Right cardiac atrium (tissue), 5 donors: Measurements from ENCODE around the gene RASGRF2. TPM values are rescaled to one million over a fixed set of nuclear protein-coding genes. Genes with fewer than 3 reads are reported as not detected.
"Not testable (repeated sequence)": the region's sequence is repeated elsewhere in the genome, so short reads cannot be mapped to it uniquely, and the experiment has no call there.

Experiments
- ATAC-seq, 2 donors: fragments of 200-7000 bp; cut with Tn5 transposase; one replicate each; pipeline versions ENCODE4 v1.8.0 to v1.9.1; 2020; ENCODE audit warnings: moderate library complexity in 2 of 2, mild to moderate bottlenecking in 1 of 2
- DNase-seq, 3 donors: peaks; one replicate each; pipeline ENCODE4 v3.0.0-alpha.2; 2020
- H3K27ac ChIP-seq: one replicate; pipeline ENCODE4 v1.5.1; 2013; ENCODE audit warnings: mild to moderate bottlenecking, low read length, control low read depth, moderate library complexity
- H3K27me3 ChIP-seq: one replicate; pipeline ENCODE4 v1.6.1; 2013; ENCODE audit not compliant: control insufficient read depth, insufficient read depth
- H3K4me1 ChIP-seq: one replicate; pipeline ENCODE4 v1.6.1; 2013; ENCODE audit warnings: low read length; ENCODE audit not compliant: control insufficient read depth, insufficient read depth
- H3K4me3 ChIP-seq: one replicate; pipeline ENCODE4 v1.5.1; 2013; ENCODE audit warnings: low read length, control low read depth
- H3K9me3 ChIP-seq: one replicate; pipeline ENCODE4 v1.6.1; 2013; ENCODE audit warnings: low read length; ENCODE audit not compliant: control insufficient read depth
- WGBS: extraction: QIAGEN DNeasy Blood & Tissue Kit; methylation state at CpG from one replicate; pipeline ENCODE4 v1.1.7; 2013; 5-methylcytosine and 5-hydroxymethylcytosine counted together
- intact Hi-C, 4 donors: fragments of 100-400 bp; cut with DNase I; formaldehyde crosslinking; loops; one replicate each; pipeline versions ENCODE4 v1.11.0 to v1.14.0; 2022 to 2023
- polyA plus RNA-seq: library from polyadenylated mRNA; stranded (reverse); fragments of 200-250 nt; gene quantifications from one replicate; pipeline ENCODE4 v1.2.3, GENCODE V29; 2013
- total RNA-seq, 4 donors: library from RNA; stranded (reverse); fragmentation: NEBNext Ultra II Directional; extraction: Animal tissue kit (Norgen Biotek cat#: 25700); gene quantifications; one replicate each; pipeline ENCODE4 v1.2.1, GENCODE V29; 2021
- donor health status: healthy with polysubstance abuse.
- donor health status: DM: no; HTN: yes; CAD: no.
- donor health status: DM: no; HTN: no; CAD: no.
- donor health status: DM: no; HTN: yes; CAD: no; lungs with severe emphysema.
- donor health status: DM: yes; HTN: yes; CAD: no.

Gene RASGRF2
- total and polyA plus RNA-seq, 5 donors = 2.7 to 5.0 (median 4.3) TPM

GRCh38 chr5:81022688-81023084, 62.5 kb downstream of the RASGRF2 start:
- H3K4me3 ChIP-seq = no peak overlapping the region
- 77% methylated on average over 5 of the region's 5 CpGs for WGBS
- no peak for ATAC-seq
- H3K4me1 ChIP-seq = no peaks in the 10 kb centered on the region
- no peaks in the 10 kb centered on the region for H3K27me3 ChIP-seq
- no peak for DNase-seq
- H3K9me3 ChIP-seq = no peaks in the 10 kb centered on the region
- intact Hi-C loops = no loop called here
- no peak overlapping the region for H3K27ac ChIP-seq

- no peaks in the 10 kb centered on the region for H3K27me3 ChIP-seq
- H3K4me1 ChIP-seq = no peaks in the 10 kb centered on the region
- DNase-seq (no peak), ATAC-seq (no peak)
- 69% methylated on average over 2 of the region's 2 CpGs for WGBS
- no peak overlapping the region for H3K4me3 ChIP-seq
- intact Hi-C loops = no loop called here
- no peak overlapping the region for H3K27ac ChIP-seq
- no peaks in the 10 kb centered on the region for H3K9me3 ChIP-seq
Measured at GRCh38 chr5:81023261-81023970, 63.3 kb downstream of the RASGRF2 start.

GRCh38 chr5:81027481-81028058, 67.4 kb downstream of the RASGRF2 start:
- 78% methylated on average over 5 of the region's 5 CpGs for WGBS

GRCh38 chr5:81028888-81029287, 68.7 kb downstream of the RASGRF2 start:
- H3K4me3 ChIP-seq, intact Hi-C loops, H3K4me1 ChIP-seq, H3K27me3 ChIP-seq, DNase-seq, H3K27ac ChIP-seq, H3K9me3 ChIP-seq, ATAC-seq: not testable (repeated sequence)
- WGBS = 92% methylated on average over 6 of the region's 6 CpGs

More at GRCh38 chr5:81027481-81028058, 67.4 kb downstream of the RASGRF2 start:
- no peak overlapping the region for H3K4me3 ChIP-seq
- H3K27me3 ChIP-seq = no peaks in the 10 kb centered on the region
- no peak overlapping the region for H3K27ac ChIP-seq
- DNase-seq (no peak), ATAC-seq (no peak)
- no peaks in the 10 kb centered on the region for H3K9me3 ChIP-seq
- intact Hi-C loops = no loop called here
- H3K4me1 ChIP-seq = no peaks in the 10 kb centered on the region

- H3K9me3 ChIP-seq, H3K4me3 ChIP-seq, H3K27ac ChIP-seq, ATAC-seq, H3K4me1 ChIP-seq, H3K27me3 ChIP-seq, DNase-seq, intact Hi-C loops: not testable (repeated sequence)
- 78% methylated on average over 4 of the region's 4 CpGs for WGBS
Measured at GRCh38 chr5:81029736-81030135, 69.6 kb downstream of the RASGRF2 start.

GRCh38 chr5:81030236-81031034, 70.3 kb downstream of the RASGRF2 start:
- H3K27ac ChIP-seq, H3K4me3 ChIP-seq, H3K9me3 ChIP-seq, DNase-seq, H3K4me1 ChIP-seq, ATAC-seq, intact Hi-C loops, H3K27me3 ChIP-seq: not testable (repeated sequence)
- WGBS = 83% methylated on average over 3 of the region's 3 CpGs

GRCh38 chr5:81035522-81035921, 75.4 kb downstream of the RASGRF2 start:
- intact Hi-C loops = no loop called here
- DNase-seq (no peak), ATAC-seq (no peak)
- Histone ChIP-seq H3K4me3 (no peak overlapping the region), H3K9me3 (no peaks in the 10 kb centered on the region), H3K27ac (no peak overlapping the region), H3K4me1 (no peaks in the 10 kb centered on the region), H3K27me3 (no peaks in the 10 kb centered on the region)
- WGBS = 91% methylated on average over 2 of the region's 2 CpGs

- Histone ChIP-seq H3K4me3 (no peak overlapping the region), H3K4me1 (no peaks in the 10 kb centered on the region), H3K27me3 (no peaks in the 10 kb centered on the region), H3K27ac (no peak overlapping the region), H3K9me3 (no peaks in the 10 kb centered on the region)
- no peak for DNase-seq
- ATAC-seq = no peak
- WGBS = 89% methylated on average over 1 of the region's 1 CpG
- intact Hi-C loops = no loop called here
Measured at GRCh38 chr5:81038495-81038894, 78.3 kb downstream of the RASGRF2 start.

GRCh38 chr5:81044868-81045267, 84.7 kb downstream of the RASGRF2 start:
- no peaks in the 10 kb centered on the region for H3K27me3 ChIP-seq
- no peaks in the 10 kb centered on the region for H3K9me3 ChIP-seq
- no peaks in the 10 kb centered on the region for H3K4me1 ChIP-seq
- intact Hi-C loops = no loop called here
- ATAC-seq = no peak
- DNase-seq = no peak
- no peak overlapping the region for H3K4me3 ChIP-seq
- WGBS = 84% methylated on average over 4 of the region's 4 CpGs
- no peak overlapping the region for H3K27ac ChIP-seq

- intact Hi-C loops = no loop called here
- Histone ChIP-seq H3K4me3 (no peak overlapping the region), H3K4me1 (no peaks in the 10 kb centered on the region), H3K27me3 (no peaks in the 10 kb centered on the region), H3K27ac (no peak overlapping the region), H3K9me3 (no peaks in the 10 kb centered on the region)
- ATAC-seq = no peak
- no peak for DNase-seq
Measured at GRCh38 chr5:81045389-81045807, 85.2 kb downstream of the RASGRF2 start.

- intact Hi-C loops = no loop called here
- 81% methylated on average over 2 of the region's 2 CpGs for WGBS
- H3K27ac ChIP-seq = no peak overlapping the region
- H3K27me3 ChIP-seq = no peaks in the 10 kb centered on the region
- no peak overlapping the region for H3K4me3 ChIP-seq
- H3K9me3 ChIP-seq = no peaks in the 10 kb centered on the region
- H3K4me1 ChIP-seq = no peaks in the 10 kb centered on the region
- no peak for DNase-seq
- no peak for ATAC-seq
Measured at GRCh38 chr5:81046041-81046440, 85.9 kb downstream of the RASGRF2 start.
